Stimulated activated effector memory CD8-positive, alpha-beta T cell treated with anti-CD3 and anti-CD28 coated beads, Interleukin-12 subunit alpha, Interleukin-12 subunit beta, amount 100 ng/mL, for 72 hours (primary cell): ENCODE measurements around the gene KLK15.
"Not testable (repeated sequence)": the region's sequence is repeated elsewhere in the genome, so short reads cannot be mapped to it uniquely, and the experiment has no call there.

Source experiments
- ATAC-seq: fragments of 150-1000 bp; cut with Tn5 transposase; 2 replicates; pipeline ENCODE4 v1.10.0; 2021
- DNase-seq, 2 donors: peaks; one replicate each; pipeline ENCODE4 v3.0.0; 2021 to 2022; ENCODE audit warnings: low spot score in 2 of 2
- H3K27ac Mint-ChIP-seq: one replicate; pipeline ENCODE4 v1.8.0; 2022; ENCODE audit warnings: mild to moderate bottlenecking, mixed read lengths
- H3K36me3 Mint-ChIP-seq: one replicate; pipeline ENCODE4 v1.8.0; 2022; ENCODE audit warnings: mild to moderate bottlenecking, mixed read lengths
- H3K4me1 Mint-ChIP-seq: one replicate; pipeline ENCODE4 v1.8.0; 2022; ENCODE audit warnings: mixed read lengths
- H3K4me3 Mint-ChIP-seq: one replicate; pipeline ENCODE4 v1.8.0; 2022; ENCODE audit warnings: mild to moderate bottlenecking, mixed read lengths
- H3K9me3 Mint-ChIP-seq: one replicate; pipeline ENCODE4 v1.8.0; 2022; ENCODE audit warnings: mixed read lengths

The KLK15 gene

GRCh38 chr19:50783848-50784152, 49.6 kb downstream of the KLK15 start:
- not testable (repeated sequence) for H3K4me1 Mint-ChIP-seq, H3K36me3 Mint-ChIP-seq, H3K9me3 Mint-ChIP-seq, DNase-seq, H3K27ac Mint-ChIP-seq, ATAC-seq, H3K4me3 Mint-ChIP-seq

GRCh38 chr19:50780753-50781435, 52.5 kb downstream of the KLK15 start:
- no peak for ATAC-seq
- Mint-ChIP-seq H3K36me3 (no peaks in the 10 kb centered on the region), H3K4me3 (no peak overlapping the region), H3K27ac (no peak overlapping the region), H3K9me3 (no peaks in the 10 kb centered on the region), H3K4me1 (peaks cover 8% of the 10 kb centered on the region)
- no peak for DNase-seq

- ATAC-seq (no peak), DNase-seq (no peak)
- no peak overlapping the region for H3K27ac Mint-ChIP-seq
- peaks cover 8% of the 10 kb centered on the region for H3K4me1 Mint-ChIP-seq
- no peaks in the 10 kb centered on the region for H3K36me3 Mint-ChIP-seq
- H3K4me3 Mint-ChIP-seq, result no peak overlapping the region
- no peaks in the 10 kb centered on the region for H3K9me3 Mint-ChIP-seq
Observed at GRCh38 chr19:50779504-50780457, 53.6 kb downstream of the KLK15 start.

GRCh38 chr19:50778906-50779430, 54.4 kb downstream of the KLK15 start:
- Mint-ChIP-seq H3K9me3 (no peaks in the 10 kb centered on the region), H3K36me3 (no peaks in the 10 kb centered on the region), H3K4me3 (no peak overlapping the region), H3K4me1 (peaks cover 8% of the 10 kb centered on the region), H3K27ac (no peak overlapping the region)
- DNase-seq (no peak), ATAC-seq (no peak)

GRCh38 chr19:50777830-50778303, 55.5 kb downstream of the KLK15 start:
- Mint-ChIP-seq H3K36me3 (no peaks in the 10 kb centered on the region), H3K27ac (no peak overlapping the region), H3K4me1 (peaks cover 8% of the 10 kb centered on the region), H3K9me3 (no peaks in the 10 kb centered on the region), H3K4me3 (no peak overlapping the region)
- ATAC-seq (no peak), DNase-seq (no peak)

- no peak overlapping the region for H3K27ac Mint-ChIP-seq
- DNase-seq (no peak), ATAC-seq (no peak)
- H3K4me1 Mint-ChIP-seq, result peaks cover 8% of the 10 kb centered on the region
- H3K4me3 Mint-ChIP-seq, result no peak overlapping the region
- H3K9me3 Mint-ChIP-seq, result no peaks in the 10 kb centered on the region
- no peaks in the 10 kb centered on the region for H3K36me3 Mint-ChIP-seq
Observed at GRCh38 chr19:50777261-50777660, 56.1 kb downstream of the KLK15 start.

- Mint-ChIP-seq H3K9me3 (no peaks in the 10 kb centered on the region), H3K36me3 (no peaks in the 10 kb centered on the region), H3K4me3 (no peak overlapping the region), H3K4me1 (peaks cover 8% of the 10 kb centered on the region), H3K27ac (no peak overlapping the region)
- DNase-seq (no peak), ATAC-seq (no peak)
Observed at GRCh38 chr19:50776131-50776530, 57.2 kb downstream of the KLK15 start.
